ENCODE measurements around the gene MAN1C1. TPM values are rescaled to one million over a fixed set of nuclear protein-coding genes. Genes with fewer than 3 reads are reported as not detected.
"Not testable (repeated sequence)": the region's sequence is repeated elsewhere in the genome, so short reads cannot be mapped to it uniquely, and the experiment has no call there.

Gene MAN1C1
- total RNA-seq, 1 donor from 2014 or later: 8.6 TPM

GRCh38 chr1:25657883-25658760 is 41.5 kb downstream of the MAN1C1 start:
- DNase-seq: no peak

DNA sequence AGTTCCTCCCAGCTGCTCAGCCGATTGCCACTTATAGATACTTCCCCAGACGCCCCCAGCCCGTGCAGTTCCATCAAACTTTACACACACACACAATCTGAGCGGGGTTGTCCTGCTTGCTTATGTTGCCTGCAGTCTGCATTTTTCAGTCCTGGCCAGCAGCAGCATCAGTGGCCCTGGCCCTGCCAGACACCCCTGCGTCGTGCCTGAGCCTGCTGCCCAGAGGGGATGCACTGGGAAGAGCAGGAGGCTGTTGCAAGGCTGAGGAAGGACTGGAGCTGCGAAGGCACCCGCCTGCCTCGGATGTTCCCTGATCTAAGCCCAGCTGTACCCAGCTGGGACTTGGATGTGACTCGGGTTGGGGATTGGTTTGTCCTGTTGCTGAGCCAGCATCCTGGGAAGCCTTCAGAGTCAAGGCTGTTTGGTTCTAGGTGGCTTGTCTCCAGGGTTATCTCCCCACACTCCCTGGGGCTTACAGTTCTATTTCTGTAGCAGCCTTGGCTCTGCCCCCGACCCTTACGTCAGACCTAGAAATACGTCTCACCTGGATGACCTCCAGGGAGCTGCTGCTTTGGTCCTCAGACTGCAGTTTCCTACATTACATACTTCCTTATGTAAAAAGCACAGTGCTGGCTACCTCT is 42.3 kb downstream of the MAN1C1 start:
- no peak for DNase-seq

GRCh38 chr1:25661043-25661815 is 44.6 kb downstream of the MAN1C1 start:
- no peak for DNase-seq

DNA sequence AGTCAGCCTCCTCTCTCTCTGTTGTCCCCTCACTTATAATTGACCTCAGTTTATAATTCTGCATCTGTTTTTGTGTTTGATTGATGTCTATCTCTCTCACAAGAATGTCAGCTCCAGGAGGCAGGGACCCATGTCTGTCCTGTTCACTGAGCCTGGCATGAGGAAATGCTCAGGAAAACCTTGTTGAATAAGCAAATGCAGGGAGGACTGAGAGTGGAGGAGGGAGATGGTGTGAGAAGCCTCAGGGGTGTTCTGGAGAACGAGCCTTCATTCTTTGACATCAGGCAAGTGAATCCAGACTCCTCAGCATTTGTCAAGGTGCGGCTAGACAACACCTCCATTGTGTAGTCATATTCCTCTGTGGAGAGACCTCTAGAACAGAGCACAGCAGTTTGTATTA is 45.5 kb downstream of the MAN1C1 start:
- no peak for DNase-seq

- not testable (repeated sequence) for DNase-seq
These were observed 46.4 kb downstream of the MAN1C1 start for GRCh38 chr1:25662959-25663358.

- DNase-seq: no peak
These were observed 48.0 kb downstream of the MAN1C1 start for GRCh38 chr1:25664357-25665199.

- DNase-seq: no peak
These were observed 49.9 kb downstream of the MAN1C1 start for GRCh38 chr1:25666460-25666859.

GRCh38 chr1:25668931-25669573 is 52.5 kb downstream of the MAN1C1 start:
- DNase-seq: no peak

DNA sequence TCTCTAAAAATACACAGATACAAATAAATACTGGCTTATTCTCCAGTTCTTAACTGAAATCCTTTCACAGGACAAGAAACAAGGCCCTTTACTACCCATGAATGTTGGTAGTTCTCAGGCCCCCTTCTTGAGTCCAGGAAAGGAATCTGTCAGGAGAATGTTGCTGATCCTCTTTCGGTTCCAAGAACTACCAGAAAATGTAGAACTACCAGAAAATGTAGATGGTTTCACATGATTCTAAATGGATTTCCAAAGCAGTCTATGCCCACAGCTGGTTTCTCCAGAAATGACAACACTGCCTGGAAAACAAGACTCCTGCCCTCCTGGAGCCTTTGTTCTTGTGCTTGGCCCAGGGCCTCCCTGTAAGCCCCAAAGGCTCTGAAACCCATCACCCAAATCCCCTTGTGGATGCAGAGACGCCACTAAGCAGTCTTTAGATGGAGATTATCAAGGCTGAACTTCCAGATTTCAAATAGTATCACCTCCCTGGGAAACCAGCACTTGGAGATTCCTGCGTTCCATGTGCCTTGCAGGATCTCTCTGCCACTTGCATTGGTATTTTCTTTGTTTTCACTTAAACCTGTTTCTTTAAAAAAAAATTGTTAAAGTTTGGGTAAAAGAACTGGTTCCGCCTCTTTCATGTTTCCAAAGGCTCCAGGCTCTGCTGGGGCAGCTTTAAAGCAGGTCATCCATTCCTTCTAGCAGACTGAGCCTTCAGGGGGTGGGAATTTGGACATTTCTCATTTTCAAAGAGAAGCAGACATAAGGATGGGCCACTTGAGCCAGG is 53.4 kb downstream of the MAN1C1 start:
- no peak for DNase-seq

- no peak for DNase-seq
These were observed 55.3 kb downstream of the MAN1C1 start for GRCh38 chr1:25671929-25672328.

GRCh38 chr1:25672763-25673409 is 56.3 kb downstream of the MAN1C1 start:
- DNase-seq: no peak

DNA sequence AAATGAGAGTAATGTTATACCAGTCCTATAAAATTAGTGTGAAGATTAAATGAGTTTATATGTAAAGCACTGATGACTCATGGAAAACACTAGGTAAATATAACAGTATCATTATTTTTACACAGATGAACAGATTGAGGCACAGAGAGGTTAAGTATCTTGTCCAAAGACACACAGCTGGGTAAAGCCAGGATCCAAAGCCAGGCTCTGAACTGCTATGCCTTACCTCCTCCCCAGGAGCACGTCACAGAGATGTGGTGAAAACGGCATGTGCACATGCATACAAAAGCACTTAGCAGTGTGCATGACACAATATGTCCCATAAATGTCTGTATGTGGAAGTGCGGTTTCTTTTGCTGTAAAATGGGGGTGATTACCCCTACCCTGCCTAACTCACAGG is 56.9 kb downstream of the MAN1C1 start:
- DNase-seq: no peak

- DNase-seq: no peak
These were observed 57.6 kb downstream of the MAN1C1 start for GRCh38 chr1:25673962-25674806.

DNA sequence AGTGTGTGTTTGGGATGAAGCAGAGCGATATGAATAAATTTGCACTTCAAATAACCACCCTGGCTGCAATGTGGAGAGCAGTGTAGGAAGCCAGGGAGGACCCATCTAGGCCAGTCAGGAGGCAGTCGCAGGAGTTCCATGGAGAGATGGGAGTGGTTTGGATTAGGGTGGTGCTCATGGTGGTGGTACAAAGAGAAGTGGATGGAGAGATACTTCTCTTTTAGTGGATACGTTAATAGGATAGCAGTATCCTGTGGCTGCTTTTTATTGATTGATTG is 58.2 kb downstream of the MAN1C1 start:
- no peak for DNase-seq

- DNase-seq: no peak
These were observed 59.3 kb downstream of the MAN1C1 start for GRCh38 chr1:25675729-25676476.

DNA sequence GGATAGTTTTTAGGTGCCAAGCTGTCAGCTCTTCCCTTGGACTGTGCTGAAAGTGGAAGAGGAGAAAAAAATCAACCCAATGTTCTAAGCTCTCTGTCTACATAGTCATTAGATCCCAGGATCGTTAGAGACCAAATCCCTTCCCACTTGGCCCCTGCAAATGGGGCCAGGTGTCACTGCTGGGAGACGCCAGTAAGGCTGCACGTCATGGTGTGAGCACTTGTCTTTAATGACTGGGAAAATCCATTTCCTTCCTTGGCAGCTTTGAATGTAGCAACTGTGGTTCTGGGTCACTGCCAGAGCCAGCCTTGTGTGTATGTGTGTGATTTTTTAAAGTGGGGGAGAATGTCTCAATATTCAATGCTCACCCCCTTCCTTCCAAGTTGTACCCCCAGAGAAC is 59.9 kb downstream of the MAN1C1 start:
- DNase-seq: no peak

DNA sequence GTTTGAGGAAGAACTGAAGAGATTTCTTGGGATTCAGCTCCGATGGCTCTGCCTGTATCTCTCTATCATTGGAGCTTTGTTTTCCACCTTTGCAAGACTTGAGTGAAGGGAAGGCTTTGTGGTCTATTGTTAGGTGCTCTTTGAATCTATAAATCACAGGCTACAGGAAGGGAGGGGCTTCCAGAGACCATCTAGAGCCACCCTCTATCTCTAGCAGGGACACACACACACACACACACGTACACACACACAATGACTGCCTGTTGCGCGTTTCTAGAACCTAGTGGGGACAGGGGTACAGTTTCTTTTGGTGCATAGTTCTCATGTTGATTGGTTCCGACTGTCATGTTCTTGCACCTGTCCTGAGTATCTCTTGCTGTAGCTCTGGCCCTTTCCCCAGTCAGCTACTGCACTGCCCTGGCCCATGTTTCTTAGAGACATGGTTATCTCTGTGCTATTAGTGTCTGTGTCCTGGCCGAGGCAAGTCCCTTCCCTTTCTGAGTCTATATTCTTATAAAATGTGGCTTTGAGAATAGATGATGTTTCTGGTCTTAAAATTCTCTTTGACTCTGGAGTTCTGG is 60.7 kb downstream of the MAN1C1 start:
- DNase-seq: no peak

GRCh38 chr1:25679171-25679570 is 62.6 kb downstream of the MAN1C1 start:
- DNase-seq: no peak

Measured in occipital lobe (tissue), 2 donors.